Thoracic aorta (tissue), 2 donors: ENCODE data around the gene MYL6. TPM values are rescaled to one million over a fixed set of nuclear protein-coding genes. Genes with fewer than 3 reads are reported as not detected.
A peak's percentile ranks its signal among the peaks of the same experiment; 100 is the strongest.

ENCODE experiments used
- ATAC-seq: fragments of 150-250 bp; one replicate; pipeline ENCODE4 v1.8.0; 2017; ENCODE audit warnings: low read depth; ENCODE audit not compliant: insufficient number of reproducible peaks, low FRiP score
- DNase-seq: peaks from one replicate; pipeline ENCODE4 v3.0.0-alpha.2; 2020; ENCODE audit warnings: low spot score
- H3K27ac ChIP-seq, 2 donors: fragments of 200-600 bp; sonication (generic); 1 replicate in 1 of 2; 2 replicates in 1 of 2; pipeline ENCODE4 v1.5.1; 2016; ENCODE audit warnings: mild to moderate bottlenecking in 2 of 2, moderate library complexity in 2 of 2
- H3K27me3 ChIP-seq: fragments of 200-600 bp; sonication (generic); replicated peaks from 2 replicates; pipeline ENCODE4 v1.6.0; 2016; ENCODE audit warnings: mild to moderate bottlenecking; ENCODE audit not compliant: insufficient read depth
- H3K36me3 ChIP-seq: fragments of 200-600 bp; sonication (generic); one replicate; pipeline ENCODE4 v1.5.1; 2016
- H3K4me1 ChIP-seq, 2 donors: fragments of 200-600 bp; sonication (generic); 1 replicate in 1 of 2; 2 replicates in 1 of 2; pipeline versions ENCODE4 v1.5.1 to v1.6.0; 2016; ENCODE audit warnings: low read depth in 2 of 2, mild to moderate bottlenecking in 1 of 2; ENCODE audit not compliant: control insufficient read depth in 1 of 2
- H3K4me3 ChIP-seq: fragments of 200-600 bp; sonication (generic); 2 replicates; pipeline ENCODE4 v1.5.1; 2016; ENCODE audit warnings: mild to moderate bottlenecking
- H3K9me3 ChIP-seq: fragments of 200-600 bp; sonication (generic); 2 replicates; pipeline ENCODE4 v1.5.1; 2016
- total RNA-seq, 2 donors: library from RNA; depleted of rRNA; stranded (reverse); fragments of >200 nt; gene quantifications; one replicate each; pipeline versions ENCODE4 v1.1.0 to v1.2.3, GENCODE V29; 2016
- TF ChIP-seq, protein P1 (sequence below): fragments of 200-600 bp; sonication (generic); IDR thresholded peaks from one replicate; pipeline ENCODE4 v1.5.1; 2019; ENCODE audit warnings: antibody characterized with exemption

The MYL6 gene
- total RNA-seq, 2 donors from 2014 or later = 1,762 to 3,064 TPM

DNA sequence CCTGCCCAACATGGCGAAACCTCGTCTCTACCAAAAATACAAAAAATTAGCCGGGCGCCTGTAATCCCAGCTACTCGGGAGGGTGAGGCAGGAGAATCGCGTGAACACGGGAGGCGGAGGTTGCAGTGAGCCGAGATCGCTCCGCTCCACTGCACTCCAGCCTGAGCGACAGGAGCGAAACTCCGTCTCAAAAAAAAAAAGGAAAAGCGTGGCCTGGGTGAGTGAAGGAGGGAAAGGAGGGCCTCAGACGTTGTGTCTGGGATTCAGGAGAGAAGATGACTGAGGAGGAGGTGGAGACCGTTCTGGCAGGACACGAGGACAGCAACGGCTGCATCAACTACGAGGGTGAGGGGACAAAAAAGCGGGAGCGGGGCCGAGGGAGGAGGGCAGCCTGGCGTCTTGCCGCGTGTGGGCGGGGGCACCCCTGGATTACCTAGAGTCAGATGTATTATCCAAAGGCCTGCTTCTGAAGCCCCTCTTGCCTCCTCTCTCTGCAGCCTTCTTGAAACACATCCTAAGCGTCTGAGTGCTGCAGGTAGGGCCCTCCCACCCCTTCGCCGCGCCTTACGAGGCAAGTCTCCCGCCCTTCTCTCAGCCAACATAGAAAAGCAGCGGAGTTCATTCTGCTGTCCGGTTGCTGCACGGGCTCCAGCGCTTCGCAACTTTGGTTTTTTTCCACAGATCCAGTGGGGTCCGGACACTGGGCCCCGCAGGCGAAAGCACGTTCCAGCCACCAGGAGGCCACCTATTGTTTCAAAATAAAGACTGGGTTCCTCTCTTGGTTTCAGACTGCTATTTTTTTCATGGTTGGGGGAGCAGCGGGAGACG is 744 bp upstream of the MYL6 start:
- H3K36me3 ChIP-seq = peaks cover 30% of the 10 kb centered on the region
- H3K4me3 ChIP-seq = peak overlapping the region; percentile 81
- DNase-seq (peak; percentile 45), ATAC-seq (peak; percentile 32)
- H3K9me3 ChIP-seq = no peaks in the 10 kb centered on the region
- H3K4me1 ChIP-seq = peaks cover 23 to 48% of the 10 kb centered on the region in 2 donors
- H3K27ac ChIP-seq = peak overlapping the region; percentile 83 to 85
- H3K27me3 ChIP-seq = no peaks in the 10 kb centered on the region
- TF ChIP-seq, protein P1, sequence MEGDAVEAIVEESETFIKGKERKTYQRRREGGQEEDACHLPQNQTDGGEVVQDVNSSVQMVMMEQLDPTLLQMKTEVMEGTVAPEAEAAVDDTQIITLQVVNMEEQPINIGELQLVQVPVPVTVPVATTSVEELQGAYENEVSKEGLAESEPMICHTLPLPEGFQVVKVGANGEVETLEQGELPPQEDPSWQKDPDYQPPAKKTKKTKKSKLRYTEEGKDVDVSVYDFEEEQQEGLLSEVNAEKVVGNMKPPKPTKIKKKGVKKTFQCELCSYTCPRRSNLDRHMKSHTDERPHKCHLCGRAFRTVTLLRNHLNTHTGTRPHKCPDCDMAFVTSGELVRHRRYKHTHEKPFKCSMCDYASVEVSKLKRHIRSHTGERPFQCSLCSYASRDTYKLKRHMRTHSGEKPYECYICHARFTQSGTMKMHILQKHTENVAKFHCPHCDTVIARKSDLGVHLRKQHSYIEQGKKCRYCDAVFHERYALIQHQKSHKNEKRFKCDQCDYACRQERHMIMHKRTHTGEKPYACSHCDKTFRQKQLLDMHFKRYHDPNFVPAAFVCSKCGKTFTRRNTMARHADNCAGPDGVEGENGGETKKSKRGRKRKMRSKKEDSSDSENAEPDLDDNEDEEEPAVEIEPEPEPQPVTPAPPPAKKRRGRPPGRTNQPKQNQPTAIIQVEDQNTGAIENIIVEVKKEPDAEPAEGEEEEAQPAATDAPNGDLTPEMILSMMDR = peak; percentile 83

DNA sequence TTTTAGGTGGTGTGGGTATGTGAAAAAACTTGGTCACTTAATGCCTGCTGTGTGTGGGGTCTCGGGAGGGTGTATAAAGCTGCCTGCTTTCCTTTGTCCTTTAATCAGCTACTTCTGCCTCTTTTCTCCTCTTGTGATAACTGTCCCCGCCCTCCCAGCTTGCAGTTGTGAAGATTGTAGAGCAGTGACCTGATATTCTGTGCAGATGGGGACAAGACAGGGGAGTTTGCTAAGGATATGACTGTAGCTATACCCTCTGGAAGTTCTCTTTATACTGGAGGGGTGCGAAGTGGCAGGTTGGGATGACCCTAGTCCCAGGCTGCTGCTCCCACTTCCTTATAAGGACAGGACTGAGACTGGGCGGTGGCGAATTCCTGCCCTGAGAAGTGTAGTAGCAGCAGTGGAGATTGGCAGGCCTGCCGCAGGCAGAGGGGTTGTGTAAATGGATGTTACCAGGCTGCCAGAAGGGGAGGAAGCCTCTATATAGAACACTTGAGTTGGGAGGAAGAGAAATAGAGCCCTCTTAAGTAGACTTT is 835 bp downstream of the MYL6 start:
- peaks cover 17 to 44% of the 10 kb centered on the region in 2 donors for H3K4me1 ChIP-seq

DNA sequence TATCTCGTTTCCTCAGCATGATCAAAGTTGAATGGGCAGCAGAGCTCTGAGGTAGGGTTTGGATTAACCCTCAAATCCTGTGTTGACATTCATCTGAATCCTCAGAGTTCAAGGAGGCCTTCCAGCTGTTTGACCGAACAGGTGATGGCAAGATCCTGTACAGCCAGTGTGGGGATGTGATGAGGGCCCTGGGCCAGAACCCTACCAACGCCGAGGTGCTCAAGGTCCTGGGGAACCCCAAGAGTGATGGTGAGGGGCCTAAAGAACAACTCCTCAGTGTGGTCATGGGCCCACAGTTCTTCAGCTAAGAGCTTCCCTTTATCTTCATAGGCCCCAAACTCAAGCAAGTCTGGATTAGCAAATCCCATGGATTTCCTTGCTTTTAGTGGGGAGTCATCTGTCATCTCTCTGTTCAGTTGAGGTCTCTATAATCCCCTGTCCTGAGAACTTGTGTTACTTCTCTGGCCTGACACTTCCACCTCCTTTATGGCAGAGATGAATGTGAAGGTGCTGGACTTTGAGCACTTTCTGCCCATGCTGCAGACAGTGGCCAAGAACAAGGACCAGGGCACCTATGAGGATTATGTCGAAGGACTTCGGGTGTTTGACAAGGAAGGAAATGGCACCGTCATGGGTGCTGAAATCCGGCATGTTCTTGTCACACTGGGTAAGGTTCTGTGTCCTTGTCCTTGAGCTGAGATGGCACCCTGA is 1.5 kb downstream of the MYL6 start:
- H3K9me3 ChIP-seq = no peaks in the 10 kb centered on the region
- H3K27ac ChIP-seq = peak overlapping the region; percentile 90 to 92
- H3K4me3 ChIP-seq = peak overlapping the region; percentile 81
- peaks cover 17 to 44% of the 10 kb centered on the region in 2 donors for H3K4me1 ChIP-seq
- no peaks in the 10 kb centered on the region for H3K27me3 ChIP-seq
- H3K36me3 ChIP-seq = peaks cover 38% of the 10 kb centered on the region
- TF ChIP-seq, protein P1 = no peak
- ATAC-seq (no peak), DNase-seq (no peak)

More for the DNA sequence above, 835 bp downstream of the MYL6 start:
- H3K27me3 ChIP-seq = no peaks in the 10 kb centered on the region
- H3K9me3 ChIP-seq = no peaks in the 10 kb centered on the region
- peak overlapping the region; percentile 90 to 92 for H3K27ac ChIP-seq
- TF ChIP-seq, protein P1 = no peak
- H3K4me3 ChIP-seq = peak overlapping the region; percentile 81
- peaks cover 38% of the 10 kb centered on the region for H3K36me3 ChIP-seq
- peak; percentile 69 for DNase-seq
- ATAC-seq = peak; percentile 53

DNA sequence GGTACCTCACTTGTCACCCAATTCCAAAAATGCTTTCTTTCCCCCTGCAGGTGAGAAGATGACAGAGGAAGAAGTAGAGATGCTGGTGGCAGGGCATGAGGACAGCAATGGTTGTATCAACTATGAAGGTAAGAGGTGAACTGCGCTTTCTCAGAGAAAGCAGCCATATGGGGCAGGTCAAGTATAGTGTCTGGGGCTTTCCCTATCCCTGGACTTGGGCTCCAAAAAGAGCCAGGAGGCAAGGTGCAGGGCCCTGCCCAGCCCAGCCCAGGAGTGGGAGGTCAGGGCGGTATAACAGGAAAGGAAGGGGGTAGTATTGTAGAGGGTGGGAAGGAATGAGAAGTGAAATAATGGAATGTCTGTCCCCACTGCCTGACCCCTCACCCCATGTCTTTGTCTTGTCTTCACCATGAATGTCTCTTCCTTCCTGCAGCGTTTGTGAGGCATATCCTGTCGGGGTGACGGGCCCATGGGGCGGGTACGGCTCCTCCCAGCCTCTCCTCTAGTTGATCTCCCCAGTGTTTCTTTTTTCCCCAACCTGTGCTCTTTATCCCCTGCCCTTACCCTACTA is 2.1 kb downstream of the MYL6 start:
- H3K27ac ChIP-seq = peak overlapping the region; percentile 90 to 92
- no peaks in the 10 kb centered on the region for H3K27me3 ChIP-seq
- no peak for DNase-seq
- no peaks in the 10 kb centered on the region for H3K9me3 ChIP-seq
- peak overlapping the region; percentile 81 for H3K4me3 ChIP-seq
- peaks cover 40% of the 10 kb centered on the region for H3K36me3 ChIP-seq
- no peak for ATAC-seq
- peaks cover 17 to 44% of the 10 kb centered on the region in 2 donors for H3K4me1 ChIP-seq
- TF ChIP-seq, protein P1 = no peak
